Activated CD4-positive, alpha-beta memory T cell treated with anti-CD3 and anti-CD28 coated beads for 36 hours (primary cell): ENCODE data around the gene OR11L1. TPM values are rescaled to one million over a fixed set of nuclear protein-coding genes. Genes with fewer than 3 reads are reported as not detected.

Source experiments
- CTCF ChIA-PET: fragments of 350-600 bp; sonication (Branson Sonifier 250); formaldehyde crosslinking; loops from one replicate; lab custom pipeline; 2021; ENCODE audit warnings: antibody characterized with exemption, inconsistent platforms; lab: Charles Lee
- POLR2A ChIA-PET: fragments of 350-600 bp; sonication (Branson Sonifier 250); formaldehyde crosslinking; loops from one replicate; lab custom pipeline; 2021; ENCODE audit warnings: antibody characterized with exemption; lab: Charles Lee
- DNase-seq: peaks from one replicate; pipeline ENCODE4 v3.0.0-alpha.2; 2020
- H3K27ac Mint-ChIP-seq: one replicate; pipeline ENCODE4 v1.8.0; 2021; ENCODE audit warnings: mixed read lengths
- H3K27me3 Mint-ChIP-seq: one replicate; pipeline ENCODE4 v1.8.0; 2021; ENCODE audit warnings: mixed read lengths
- H3K36me3 Mint-ChIP-seq: one replicate; pipeline ENCODE4 v1.8.0; 2021; ENCODE audit warnings: mixed read lengths
- H3K4me1 Mint-ChIP-seq: one replicate; pipeline ENCODE4 v1.8.0; 2021; ENCODE audit warnings: low read depth, mixed read lengths
- H3K4me3 Mint-ChIP-seq: one replicate; pipeline ENCODE4 v1.8.0; 2021; ENCODE audit warnings: mild to moderate bottlenecking, mixed read lengths
- H3K9me3 Mint-ChIP-seq: one replicate; pipeline ENCODE4 v1.8.0; 2021; ENCODE audit warnings: mixed read lengths
- intact Hi-C: fragments of 100-400 bp; cut with micrococcal nuclease; formaldehyde crosslinking; loops from one replicate; pipeline ENCODE4 v1.15.1; 2023
- total RNA-seq, 2 experiments: library from RNA; stranded (reverse); gene quantifications; one replicate each; pipeline ENCODE4 v1.2.3, GENCODE V29; 2021

Gene OR11L1, protein sequence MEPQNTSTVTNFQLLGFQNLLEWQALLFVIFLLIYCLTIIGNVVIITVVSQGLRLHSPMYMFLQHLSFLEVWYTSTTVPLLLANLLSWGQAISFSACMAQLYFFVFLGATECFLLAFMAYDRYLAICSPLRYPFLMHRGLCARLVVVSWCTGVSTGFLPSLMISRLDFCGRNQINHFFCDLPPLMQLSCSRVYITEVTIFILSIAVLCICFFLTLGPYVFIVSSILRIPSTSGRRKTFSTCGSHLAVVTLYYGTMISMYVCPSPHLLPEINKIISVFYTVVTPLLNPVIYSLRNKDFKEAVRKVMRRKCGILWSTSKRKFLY
- not detected for total RNA-seq

DNA sequence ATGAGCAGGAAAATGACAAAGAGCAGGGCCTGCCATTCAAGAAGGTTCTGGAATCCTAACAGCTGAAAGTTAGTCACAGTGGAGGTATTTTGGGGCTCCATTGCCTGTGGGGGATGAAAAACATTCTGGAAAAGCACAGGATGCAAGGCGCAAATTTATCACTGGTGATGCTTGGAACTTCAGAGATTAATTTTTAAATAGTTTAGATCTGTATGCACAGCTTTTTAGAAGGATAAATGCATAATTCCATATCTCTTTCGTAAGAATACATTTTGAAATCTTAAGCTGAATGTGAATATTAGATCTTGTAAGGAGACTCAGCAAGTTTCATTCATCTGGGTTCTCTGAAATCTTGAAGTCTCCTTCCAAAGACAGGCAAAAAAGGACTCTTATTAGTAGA lies at the start of gene OR11L1:
Gene OR11L1 (minus strand): TSS at position 101 of the 400 bp plus-strand sequence. CDS start 0 bp downstream, at position 101.
- Mint-ChIP-seq H3K4me3 (no peak within 1 kb of the TSS), H3K4me1 (no peaks in the 10 kb centered on the region), H3K9me3 (no peaks in the 10 kb centered on the region), H3K27me3 (no peaks in the 10 kb centered on the region), H3K36me3 (no peaks in the 10 kb centered on the region), H3K27ac (no peak within 1 kb of the TSS)
- DNase-seq, result no peak
- intact Hi-C loops, result no loop called here
- ChIA-PET CTCF (no interaction called here), POLR2A (no interaction called here)

DNA sequence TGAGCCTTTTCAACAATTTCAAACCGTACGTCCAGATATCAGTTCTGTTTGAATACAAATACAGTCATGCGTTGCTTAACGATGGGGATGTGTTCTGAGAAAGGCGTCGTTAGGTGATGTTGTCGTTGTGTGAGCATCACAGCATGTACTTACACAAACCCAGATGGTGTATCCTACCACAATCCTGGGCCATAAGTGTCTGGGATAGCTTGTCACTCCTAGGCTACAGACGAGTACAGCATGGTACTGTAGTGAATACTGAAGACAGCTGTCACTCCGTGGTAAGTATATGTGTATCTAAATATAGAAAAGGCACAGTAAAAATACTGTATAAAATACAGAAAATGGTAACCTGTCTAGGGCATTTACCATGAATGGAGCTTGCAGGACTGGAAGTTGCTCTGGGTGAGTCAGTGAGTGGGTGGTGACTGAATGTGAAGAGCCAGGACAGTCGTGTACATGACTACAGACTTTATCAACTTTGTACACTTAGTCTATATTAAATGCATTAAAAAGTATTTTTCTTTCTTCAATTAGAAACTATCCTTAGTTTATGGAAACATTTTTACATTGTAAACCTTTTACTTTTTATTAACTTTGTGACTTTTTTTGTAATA lies 43.2 kb upstream of the OR11L1 start:
- CTCF ChIA-PET, result no interaction called here
- no peaks in the 10 kb centered on the region for H3K27me3 Mint-ChIP-seq
- intact Hi-C loops, result no loop called here
- no peak for DNase-seq
- H3K27ac Mint-ChIP-seq, result no peak overlapping the region
- H3K9me3 Mint-ChIP-seq, result no peaks in the 10 kb centered on the region
- H3K4me3 Mint-ChIP-seq, result no peak overlapping the region
- H3K4me1 Mint-ChIP-seq, result no peaks in the 10 kb centered on the region
- no peaks in the 10 kb centered on the region for H3K36me3 Mint-ChIP-seq
- POLR2A ChIA-PET, result no interaction called here

- POLR2A ChIA-PET, result no interaction called here
Measured at GRCh38 chr1:247883346-247883745, 41.6 kb upstream of the OR11L1 start.

GRCh38 chr1:247865416-247865815 lies 23.7 kb upstream of the OR11L1 start:
- intact Hi-C loops, result no loop called here
- Mint-ChIP-seq H3K27me3 (peaks cover 9% of the 10 kb centered on the region), H3K27ac (no peak overlapping the region), H3K4me3 (no peak overlapping the region), H3K4me1 (no peaks in the 10 kb centered on the region), H3K9me3 (peaks cover 4% of the 10 kb centered on the region), H3K36me3 (no peaks in the 10 kb centered on the region)
- ChIA-PET CTCF (no interaction called here), POLR2A (no interaction called here)
- no peak for DNase-seq

More at GRCh38 chr1:247883346-247883745, 41.6 kb upstream of the OR11L1 start:
- H3K27me3 Mint-ChIP-seq, result peaks cover 2% of the 10 kb centered on the region
- no peak overlapping the region for H3K4me3 Mint-ChIP-seq
- H3K4me1 Mint-ChIP-seq, result no peaks in the 10 kb centered on the region
- CTCF ChIA-PET, result no interaction called here
- no peaks in the 10 kb centered on the region for H3K36me3 Mint-ChIP-seq
- intact Hi-C loops, result no loop called here
- H3K9me3 Mint-ChIP-seq, result no peaks in the 10 kb centered on the region
- H3K27ac Mint-ChIP-seq, result no peak overlapping the region
- DNase-seq, result no peak

DNA sequence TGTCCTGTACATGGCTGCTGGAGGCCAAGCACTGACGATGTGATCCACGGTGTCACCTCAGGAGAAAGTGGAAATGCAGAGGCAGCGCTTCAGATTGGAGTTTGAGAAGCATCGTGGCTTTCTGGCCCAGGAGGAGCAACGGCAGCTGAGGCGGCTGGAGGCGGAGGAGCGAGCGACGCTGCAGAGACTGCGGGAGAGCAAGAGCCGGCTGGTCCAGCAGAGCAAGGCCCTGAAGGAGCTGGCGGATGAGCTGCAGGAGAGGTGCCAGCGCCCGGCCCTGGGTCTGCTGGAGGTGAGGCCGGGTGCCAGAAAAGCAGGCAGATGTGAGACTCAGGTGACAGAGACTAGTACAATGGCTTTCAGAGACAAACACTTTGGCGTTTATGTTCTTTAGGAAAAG lies 22.9 kb upstream of the OR11L1 start:
- DNase-seq, result no peak
- ChIA-PET POLR2A (no interaction called here), CTCF (no interaction called here)
- Mint-ChIP-seq H3K27me3 (peaks cover 9% of the 10 kb centered on the region), H3K4me3 (no peak overlapping the region), H3K27ac (no peak overlapping the region), H3K4me1 (no peaks in the 10 kb centered on the region), H3K9me3 (peaks cover 2% of the 10 kb centered on the region), H3K36me3 (no peaks in the 10 kb centered on the region)
- intact Hi-C loops, result no loop called here

DNA sequence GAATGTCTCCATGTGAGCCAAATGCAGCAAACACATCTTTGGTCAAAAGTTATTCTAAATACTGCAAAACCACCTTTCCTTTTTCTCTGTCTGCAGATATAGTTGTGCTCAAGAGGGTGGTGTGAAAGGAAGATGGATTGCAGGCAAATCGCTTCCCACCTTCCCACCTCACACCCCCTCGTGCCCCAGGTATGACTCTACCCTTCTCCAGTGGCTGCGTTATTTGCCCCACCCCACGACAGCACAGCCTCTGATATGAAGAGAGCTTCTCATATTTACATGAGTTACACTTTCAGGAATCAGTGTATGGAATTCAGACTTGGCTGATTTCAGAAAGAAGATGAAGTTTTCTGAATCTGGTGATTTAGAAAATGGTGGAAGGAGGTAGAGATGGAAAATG lies 21.1 kb upstream of the OR11L1 start:
- CTCF ChIA-PET, result no interaction called here

GRCh38 chr1:247857985-247858619 lies 16.4 kb upstream of the OR11L1 start:
- peaks cover 6% of the 10 kb centered on the region for H3K4me1 Mint-ChIP-seq
- peak overlapping the region; percentile 67 for H3K4me3 Mint-ChIP-seq
- intact Hi-C loops, result loop anchor here (10.0 kb wide), 1 partner anchor 173 kb away; no protein-coding TSS in a partner anchor
- no peak overlapping the region for H3K27ac Mint-ChIP-seq
- no peak for DNase-seq
- peaks cover 30% of the 10 kb centered on the region for H3K27me3 Mint-ChIP-seq
- ChIA-PET CTCF (interaction anchor here (0.7 kb wide), 1 partner anchor 10 kb away, joined by 3 read pairs; no protein-coding TSS in a partner anchor), POLR2A (no interaction called here)
- H3K36me3 Mint-ChIP-seq, result no peaks in the 10 kb centered on the region
- no peaks in the 10 kb centered on the region for H3K9me3 Mint-ChIP-seq

More for the DNA sequence above, 21.1 kb upstream of the OR11L1 start:
- Mint-ChIP-seq H3K4me3 (no peak overlapping the region), H3K36me3 (no peaks in the 10 kb centered on the region), H3K27me3 (peaks cover 16% of the 10 kb centered on the region), H3K4me1 (peaks cover 5% of the 10 kb centered on the region), H3K27ac (no peak overlapping the region), H3K9me3 (no peaks in the 10 kb centered on the region)
- POLR2A ChIA-PET, result no interaction called here
- DNase-seq, result no peak
- intact Hi-C loops, result no loop called here

DNA sequence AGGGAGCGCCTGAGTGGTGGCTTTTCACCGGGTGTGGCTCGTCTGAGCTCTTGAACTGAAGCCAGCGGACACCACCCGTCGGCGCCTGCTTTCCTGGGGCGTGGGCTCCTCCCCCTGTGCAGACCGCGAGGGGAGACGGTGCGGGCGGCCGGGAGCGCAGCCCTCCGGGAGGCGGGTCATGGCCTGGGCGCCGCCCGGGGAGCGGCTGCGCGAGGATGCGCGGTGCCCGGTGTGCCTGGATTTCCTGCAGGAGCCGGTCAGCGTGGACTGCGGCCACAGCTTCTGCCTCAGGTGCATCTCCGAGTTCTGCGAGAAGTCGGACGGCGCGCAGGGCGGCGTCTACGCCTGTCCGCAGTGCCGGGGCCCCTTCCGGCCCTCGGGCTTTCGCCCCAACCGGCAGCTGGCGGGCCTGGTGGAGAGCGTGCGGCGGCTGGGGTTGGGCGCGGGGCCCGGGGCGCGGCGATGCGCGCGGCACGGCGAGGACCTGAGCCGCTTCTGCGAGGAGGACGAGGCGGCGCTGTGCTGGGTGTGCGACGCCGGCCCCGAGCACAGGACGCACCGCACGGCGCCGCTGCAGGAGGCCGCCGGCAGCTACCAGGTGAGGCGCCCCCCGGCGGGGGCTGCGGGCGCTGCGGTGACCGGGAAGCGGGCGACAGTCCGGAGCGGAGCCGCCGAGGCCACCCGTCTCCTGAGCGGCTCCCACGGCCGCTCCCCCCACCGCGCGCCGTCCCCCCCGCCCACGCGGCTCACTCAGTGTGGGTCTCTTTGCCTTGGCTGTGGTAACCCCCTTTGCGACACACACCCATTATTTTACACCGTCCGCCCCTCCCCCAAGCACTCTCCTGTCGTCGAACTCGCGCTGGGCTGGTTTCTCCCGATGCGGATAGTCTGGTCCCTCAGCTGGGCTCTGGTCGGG lies 15.6 kb upstream of the OR11L1 start, which contains the start of gene TRIM58:
Gene TRIM58 (plus strand): TSS at position 119 of the 916 bp plus-strand sequence. CDS start 60 bp downstream, at position 179.
- Mint-ChIP-seq H3K9me3 (no peaks in the 10 kb centered on the region), H3K27ac (no peak within 1 kb of the TSS), H3K27me3 (peaks cover 32% of the 10 kb centered on the region), H3K36me3 (no peaks in the 10 kb centered on the region), H3K4me1 (peaks cover 6% of the 10 kb centered on the region), H3K4me3 (peak within 1 kb of the TSS; percentile 67)
- intact Hi-C loops, result loop anchor here (10.0 kb wide), 1 partner anchor 173 kb away; no protein-coding TSS in a partner anchor
- peak; percentile 46 for DNase-seq
- ChIA-PET POLR2A (no interaction called here), CTCF (no interaction called here)

GRCh38 chr1:247855911-247856310 lies 14.2 kb upstream of the OR11L1 start:
- ChIA-PET CTCF (no interaction called here), POLR2A (no interaction called here)
- Mint-ChIP-seq H3K4me1 (peaks cover 6% of the 10 kb centered on the region), H3K9me3 (no peaks in the 10 kb centered on the region), H3K27me3 (peaks cover 30% of the 10 kb centered on the region), H3K4me3 (no peak overlapping the region), H3K36me3 (no peaks in the 10 kb centered on the region), H3K27ac (no peak overlapping the region)
- intact Hi-C loops, result loop anchor here (10.0 kb wide), 1 partner anchor 171 kb away; no protein-coding TSS in a partner anchor
- no peak for DNase-seq

DNA sequence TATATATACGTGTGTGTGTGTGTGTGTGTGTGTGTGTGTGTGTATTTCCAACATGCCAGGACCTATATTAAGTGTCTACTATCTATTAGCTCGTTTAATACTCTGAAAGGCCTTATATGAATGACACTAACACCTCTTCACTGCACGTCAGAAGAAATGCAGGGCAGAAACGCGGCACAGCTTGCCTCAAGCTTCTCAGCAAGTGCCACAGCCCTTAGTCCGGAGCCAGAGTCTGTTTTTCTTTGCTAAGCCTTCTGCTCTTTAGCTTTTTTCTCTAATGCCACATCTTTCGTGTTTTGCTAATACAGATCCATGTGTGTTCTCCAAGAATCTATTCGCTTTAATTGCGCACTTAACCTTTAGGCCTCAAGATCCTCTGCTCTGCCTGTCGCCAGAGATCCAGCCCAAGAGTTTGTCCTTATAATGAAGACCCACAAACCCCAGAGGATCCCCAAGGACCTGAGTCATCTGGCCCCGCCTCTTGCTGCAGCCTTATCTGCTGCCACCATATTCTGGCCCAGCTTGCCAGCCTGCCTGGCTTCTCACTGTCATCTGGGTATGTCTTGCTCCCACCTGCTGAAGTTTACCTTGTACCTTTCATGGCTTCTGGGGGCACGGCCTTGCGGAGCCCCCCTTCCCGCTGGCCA lies 13.3 kb upstream of the OR11L1 start:
- no peak for DNase-seq
- Mint-ChIP-seq H3K9me3 (no peaks in the 10 kb centered on the region), H3K27ac (no peak overlapping the region), H3K27me3 (peaks cover 27% of the 10 kb centered on the region), H3K4me1 (peaks cover 6% of the 10 kb centered on the region), H3K4me3 (no peak overlapping the region), H3K36me3 (no peaks in the 10 kb centered on the region)
- ChIA-PET CTCF (no interaction called here), POLR2A (no interaction called here)
- intact Hi-C loops, result loop anchor here (10.0 kb wide), 1 partner anchor 170 kb away; no protein-coding TSS in a partner anchor

- ChIA-PET POLR2A (no interaction called here), CTCF (no interaction called here)
- intact Hi-C loops, result loop anchor here (10.0 kb wide), 1 partner anchor 165 kb away; no protein-coding TSS in a partner anchor
- H3K4me1 Mint-ChIP-seq, result no peaks in the 10 kb centered on the region
- no peaks in the 10 kb centered on the region for H3K9me3 Mint-ChIP-seq
- H3K36me3 Mint-ChIP-seq, result no peaks in the 10 kb centered on the region
- H3K4me3 Mint-ChIP-seq, result no peak overlapping the region
- peaks cover 2% of the 10 kb centered on the region for H3K27me3 Mint-ChIP-seq
- H3K27ac Mint-ChIP-seq, result no peak overlapping the region
- no peak for DNase-seq
Measured at GRCh38 chr1:247849616-247850015, 7.9 kb upstream of the OR11L1 start.
